ENCODE data around the gene SENP6.

DNA sequence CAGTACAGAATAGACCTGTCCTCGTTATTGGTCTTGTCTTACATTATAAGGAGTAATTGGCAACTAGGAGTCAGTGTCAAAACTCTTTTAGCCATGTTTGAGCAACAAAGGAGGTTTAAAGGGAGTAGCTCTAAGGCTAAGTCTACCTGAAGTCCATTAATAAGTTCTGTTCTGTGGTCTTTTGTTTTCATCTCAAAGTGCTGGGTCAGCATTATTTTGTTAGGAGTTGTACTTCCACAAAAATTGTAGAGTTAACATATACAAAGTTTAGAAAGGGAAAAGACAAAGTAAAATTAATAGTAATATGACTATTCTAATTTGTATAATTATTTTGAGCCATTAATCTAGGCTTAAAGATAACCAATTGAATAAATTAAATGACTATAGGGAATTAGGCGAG is 12.7 kb upstream of the SENP6 start:
- TF ChIP-seq, protein P1, sequence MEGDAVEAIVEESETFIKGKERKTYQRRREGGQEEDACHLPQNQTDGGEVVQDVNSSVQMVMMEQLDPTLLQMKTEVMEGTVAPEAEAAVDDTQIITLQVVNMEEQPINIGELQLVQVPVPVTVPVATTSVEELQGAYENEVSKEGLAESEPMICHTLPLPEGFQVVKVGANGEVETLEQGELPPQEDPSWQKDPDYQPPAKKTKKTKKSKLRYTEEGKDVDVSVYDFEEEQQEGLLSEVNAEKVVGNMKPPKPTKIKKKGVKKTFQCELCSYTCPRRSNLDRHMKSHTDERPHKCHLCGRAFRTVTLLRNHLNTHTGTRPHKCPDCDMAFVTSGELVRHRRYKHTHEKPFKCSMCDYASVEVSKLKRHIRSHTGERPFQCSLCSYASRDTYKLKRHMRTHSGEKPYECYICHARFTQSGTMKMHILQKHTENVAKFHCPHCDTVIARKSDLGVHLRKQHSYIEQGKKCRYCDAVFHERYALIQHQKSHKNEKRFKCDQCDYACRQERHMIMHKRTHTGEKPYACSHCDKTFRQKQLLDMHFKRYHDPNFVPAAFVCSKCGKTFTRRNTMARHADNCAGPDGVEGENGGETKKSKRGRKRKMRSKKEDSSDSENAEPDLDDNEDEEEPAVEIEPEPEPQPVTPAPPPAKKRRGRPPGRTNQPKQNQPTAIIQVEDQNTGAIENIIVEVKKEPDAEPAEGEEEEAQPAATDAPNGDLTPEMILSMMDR (IDR thresholded peaks at IDR 0.05) = no peak
- no peak for TF ChIP-seq EZH2 (IDR thresholded peaks at IDR 0.05; ENCODE audit: borderline replicate concordance, insufficient read depth, low read depth, low read length, poor library complexity, severe bottlenecking)

Measured in B cell (primary cell).